ENCODE measurements around the gene NRG2. TPM values are rescaled to one million over a fixed set of nuclear protein-coding genes. Genes with fewer than 3 reads are reported as not detected.

The NRG2 gene
- total and polyA plus RNA-seq, 9 donors, result 2.6 to 32.6 (median 19.3) TPM

DNA sequence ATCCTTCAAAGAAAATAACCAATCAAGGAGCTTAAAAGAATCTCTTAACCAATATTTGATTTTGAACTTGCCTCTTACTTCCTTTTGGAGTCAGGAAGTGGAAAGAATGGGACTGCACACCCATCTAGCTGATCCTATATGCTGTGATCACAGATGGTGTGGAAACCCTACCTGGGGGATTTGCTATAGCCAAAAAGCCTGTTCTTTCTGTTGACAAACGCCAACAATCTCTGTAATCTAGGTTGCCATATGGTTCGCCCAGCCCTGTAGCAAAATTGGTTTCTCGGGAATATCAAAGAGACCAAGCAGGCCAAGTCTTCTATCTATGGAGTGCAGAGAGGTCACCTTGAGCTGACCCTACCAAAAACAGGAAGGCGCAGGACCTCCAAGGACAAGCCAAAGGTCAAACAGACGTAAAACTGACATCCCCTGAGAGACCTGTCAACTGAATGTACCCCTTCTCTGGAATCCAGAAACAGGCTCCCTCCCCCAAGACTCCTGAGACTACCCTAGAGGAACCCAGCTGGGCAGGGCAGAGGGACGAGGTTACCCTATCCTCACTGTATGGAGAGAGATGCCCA lies 19.4 kb downstream of the NRG2 start:
- WGBS, 3 donors, result 91 to 95% (median 94%) methylated on average over 6 of the region's 6 CpGs
- Histone ChIP-seq H3K27me3 (no peaks in the 10 kb centered on the region), H3K36me3 (no peaks in the 10 kb centered on the region), H3K4me1 (ENCODE audit: insufficient read depth) (peaks cover 21% of the 10 kb centered on the region), H3K9me3 (no peaks in the 10 kb centered on the region), H3K27ac (peak overlapping the region in 1 of 2 donors; percentile 36), H3K4me3 (no peak overlapping the region)
- intact Hi-C loops (cut with DNase I), result no loop called here
- no peak for TF ChIP-seq CTCF (IDR thresholded peaks at IDR 0.05)
- TF ChIP-seq POLR2A (IDR thresholded peaks at IDR 0.05), result no peak
- TF ChIP-seq EP300 (IDR thresholded peaks at IDR 0.05), result no peak
- no peak for DNase-seq

DNA sequence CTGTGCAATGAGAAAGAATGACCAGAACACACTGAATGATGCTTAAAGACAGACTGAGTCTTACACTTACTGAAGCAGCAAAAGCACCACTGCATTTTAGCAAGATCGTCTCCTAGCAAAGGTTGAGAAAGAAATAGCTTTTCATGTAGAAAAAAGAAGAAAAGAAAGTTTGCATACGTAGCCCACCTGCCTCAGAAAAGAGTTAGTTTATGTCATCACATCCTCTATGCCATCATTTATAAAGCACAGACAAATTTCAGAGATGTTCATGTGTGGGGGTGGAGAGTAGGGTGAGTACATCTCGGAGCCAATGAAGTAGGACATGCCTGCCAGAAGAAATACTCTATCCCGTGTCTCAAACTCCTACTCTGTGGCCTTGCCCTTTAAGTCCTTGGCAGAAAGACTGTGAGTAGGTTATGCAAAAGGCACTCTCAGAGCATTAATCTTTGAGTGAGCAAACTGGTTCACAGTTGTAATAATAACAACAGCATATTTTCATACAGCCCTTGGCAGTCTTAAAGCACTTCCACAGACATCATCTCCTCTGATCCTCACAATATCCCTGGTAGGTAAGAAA lies 22.4 kb downstream of the NRG2 start:
- peaks cover 24% of the 10 kb centered on the region for H3K4me1 ChIP-seq (ENCODE audit: insufficient read depth)
- H3K9me3 ChIP-seq, result no peaks in the 10 kb centered on the region
- H3K27ac ChIP-seq, result peak overlapping the region in 1 of 2 donors; percentile 76
- intact Hi-C loops (cut with DNase I), result no loop called here
- no peak overlapping the region for H3K4me3 ChIP-seq
- TF ChIP-seq EP300 (IDR thresholded peaks at IDR 0.05) (no peak), CTCF (IDR thresholded peaks at IDR 0.05) (no peak), POLR2A (IDR thresholded peaks at IDR 0.05) (no peak)
- DNase-seq, result peak in 3 of 5 donors; percentile 29 to 51 (median 43)
- 10 to 15% (median 10%) methylated on average over 4 of the region's 4 CpGs for WGBS, 3 donors
- no peaks in the 10 kb centered on the region for H3K27me3 ChIP-seq
- no peaks in the 10 kb centered on the region for H3K36me3 ChIP-seq

DNA sequence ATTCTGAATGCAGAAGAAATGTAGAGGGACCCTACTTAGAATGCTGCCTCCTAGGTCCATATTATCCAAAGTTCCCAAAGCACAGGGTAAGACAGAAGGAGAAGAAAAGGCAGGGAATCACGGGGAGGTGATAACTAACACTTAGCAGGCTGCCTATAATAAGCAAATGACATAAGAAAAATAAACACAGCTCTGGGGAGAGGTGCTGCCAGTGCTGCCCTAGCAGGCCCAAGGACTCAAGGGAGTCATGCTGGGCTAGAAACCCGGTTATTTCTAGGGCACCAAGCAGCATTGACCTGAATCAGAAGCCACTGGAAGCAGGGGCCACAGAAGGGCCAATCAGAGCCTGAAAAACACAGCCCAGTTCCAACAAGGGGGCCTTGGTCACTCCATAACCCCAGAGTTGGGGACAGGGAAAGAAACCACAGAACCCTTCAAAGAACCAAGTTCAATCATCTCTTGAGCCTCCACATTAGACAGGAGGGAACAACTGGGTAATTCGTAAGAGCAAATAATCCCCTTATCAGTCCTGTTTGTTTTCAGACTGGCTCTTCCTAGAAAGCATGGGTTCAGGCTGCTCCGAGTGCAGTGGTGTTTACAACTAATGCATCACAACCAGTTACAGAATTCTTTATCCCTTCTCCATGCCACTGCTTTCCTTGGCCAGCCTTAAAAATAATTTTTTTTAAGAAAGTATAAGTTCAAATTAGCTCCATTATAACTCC lies 24.0 kb downstream of the NRG2 start:
- DNase-seq, result no peak
- Histone ChIP-seq H3K36me3 (no peaks in the 10 kb centered on the region), H3K27ac (peak overlapping the region in 1 of 2 donors; percentile 70), H3K9me3 (no peaks in the 10 kb centered on the region), H3K4me1 (ENCODE audit: insufficient read depth) (peaks cover 20% of the 10 kb centered on the region), H3K4me3 (no peak overlapping the region), H3K27me3 (no peaks in the 10 kb centered on the region)
- TF ChIP-seq CTCF (IDR thresholded peaks at IDR 0.05) (no peak), EP300 (IDR thresholded peaks at IDR 0.05) (no peak), POLR2A (IDR thresholded peaks at IDR 0.05) (no peak)
- 25 to 42% (median 35%) methylated on average over 4 of the region's 4 CpGs for WGBS, 3 donors
- intact Hi-C loops (cut with DNase I), result no loop called here

DNA sequence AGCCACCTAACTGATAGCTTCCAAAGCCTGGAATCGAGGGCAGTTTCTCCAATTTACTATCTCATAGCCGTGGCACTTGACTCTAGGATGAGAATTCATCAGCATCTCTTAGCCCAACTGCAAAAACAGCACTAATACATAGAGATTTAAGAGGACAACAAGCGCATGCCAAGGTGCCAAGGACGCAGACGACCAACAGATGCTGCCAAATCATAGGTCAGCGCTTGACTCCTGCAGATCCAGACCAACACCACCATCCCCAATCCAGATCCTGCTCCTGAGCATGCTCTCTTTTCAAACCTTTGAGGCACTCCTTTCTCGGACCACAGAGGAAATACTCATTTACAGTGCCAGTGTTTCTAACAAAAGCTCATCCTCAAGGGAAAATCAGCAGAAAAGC lies 24.6 kb downstream of the NRG2 start:
- intact Hi-C loops (cut with DNase I), result no loop called here
- H3K27ac ChIP-seq, result peak overlapping the region in 1 of 2 donors; percentile 70
- peaks cover 20% of the 10 kb centered on the region for H3K4me1 ChIP-seq (ENCODE audit: insufficient read depth)

More for the DNA sequence above, 24.6 kb downstream of the NRG2 start:
- Histone ChIP-seq H3K4me3 (no peak overlapping the region), H3K36me3 (no peaks in the 10 kb centered on the region), H3K27me3 (no peaks in the 10 kb centered on the region), H3K9me3 (no peaks in the 10 kb centered on the region)
- no peak for DNase-seq
- 88 to 90% (median 89%) methylated on average over 7 of the region's 7 CpGs for WGBS, 3 donors
- TF ChIP-seq POLR2A (IDR thresholded peaks at IDR 0.05) (no peak), CTCF (IDR thresholded peaks at IDR 0.05) (no peak), EP300 (IDR thresholded peaks at IDR 0.05) (no peak)

Measured in ovary (tissue), 9 donors.